Measurements from ENCODE around the gene CAMSAP1.

CAMSAP1 gene

GRCh38 chr9:135835131-135835530 lies 72.2 kb downstream of the CAMSAP1 start:
- Histone ChIP-seq H3K27me3 (ENCODE audit: insufficient read depth, insufficient read length) (no peaks in the 10 kb centered on the region), H3K4me3 (ENCODE audit: insufficient read length, low read depth) (no peak overlapping the region), H3K9me3 (ENCODE audit: insufficient read depth, low read length) (no peaks in the 10 kb centered on the region), H3K36me3 (ENCODE audit: insufficient read depth, insufficient read length, low read length) (peaks cover 30% of the 10 kb centered on the region), H3K4me1 (ENCODE audit: insufficient read depth, insufficient read length) (peaks cover 5% of the 10 kb centered on the region), H3K9ac (ENCODE audit: insufficient read length, low read depth) (no peak overlapping the region)
- TF ChIP-seq YY1 (IDR thresholded peaks at IDR 0.05; ENCODE audit: insufficient read depth, insufficient read length), result no peak
- TF ChIP-seq SUZ12 (IDR thresholded peaks at IDR 0.05; ENCODE audit: extremely low read depth, insufficient read depth, insufficient read length), result no peak
- no peak for TF ChIP-seq ZNF274 (IDR thresholded peaks at IDR 0.05; ENCODE audit: low read depth, low read length)
- no peak for DNase-seq (ENCODE audit: low read depth, low spot score)

GRCh38 chr9:135833864-135834263 lies 73.5 kb downstream of the CAMSAP1 start:
- peaks cover 6% of the 10 kb centered on the region; the same call in 1 of the 2 replicates for H3K9me3 ChIP-seq (ENCODE audit: insufficient read depth, low read length)
- peaks cover 20% of the 10 kb centered on the region for H3K36me3 ChIP-seq (ENCODE audit: insufficient read depth, insufficient read length, low read length)
- H3K27me3 ChIP-seq (ENCODE audit: insufficient read depth, insufficient read length), result no peaks in the 10 kb centered on the region
- no peak for DNase-seq (ENCODE audit: low read depth, low spot score)
- H3K9ac ChIP-seq (ENCODE audit: insufficient read length, low read depth), result no peak overlapping the region
- H3K4me3 ChIP-seq (ENCODE audit: insufficient read length, low read depth), result no peak overlapping the region
- H3K4me1 ChIP-seq (ENCODE audit: insufficient read depth, insufficient read length), result no peaks in the 10 kb centered on the region
- TF ChIP-seq ZNF274 (IDR thresholded peaks at IDR 0.05; ENCODE audit: low read depth, low read length), result no peak
- no peak for TF ChIP-seq YY1 (IDR thresholded peaks at IDR 0.05; ENCODE audit: insufficient read depth, insufficient read length)
- no peak for TF ChIP-seq SUZ12 (IDR thresholded peaks at IDR 0.05; ENCODE audit: extremely low read depth, insufficient read depth, insufficient read length)

GRCh38 chr9:135830496-135830895 lies 76.8 kb downstream of the CAMSAP1 start:
- peaks cover 13% of the 10 kb centered on the region; the same call in 1 of the 2 replicates for H3K9me3 ChIP-seq (ENCODE audit: insufficient read depth, low read length)
- no peak for DNase-seq (ENCODE audit: low read depth, low spot score)
- no peaks in the 10 kb centered on the region for H3K27me3 ChIP-seq (ENCODE audit: insufficient read depth, insufficient read length)
- H3K36me3 ChIP-seq (ENCODE audit: insufficient read depth, insufficient read length, low read length), result peaks cover 39% of the 10 kb centered on the region
- no peak overlapping the region for H3K9ac ChIP-seq (ENCODE audit: insufficient read length, low read depth)
- H3K4me3 ChIP-seq (ENCODE audit: insufficient read length, low read depth), result no peak overlapping the region
- peaks cover 3% of the 10 kb centered on the region for H3K4me1 ChIP-seq (ENCODE audit: insufficient read depth, insufficient read length)
- TF ChIP-seq ZNF274 (IDR thresholded peaks at IDR 0.05; ENCODE audit: low read depth, low read length) (no peak), SUZ12 (IDR thresholded peaks at IDR 0.05; ENCODE audit: extremely low read depth, insufficient read depth, insufficient read length) (no peak), YY1 (IDR thresholded peaks at IDR 0.05; ENCODE audit: insufficient read depth, insufficient read length) (no peak)

- TF ChIP-seq SUZ12 (IDR thresholded peaks at IDR 0.05; ENCODE audit: extremely low read depth, insufficient read depth, insufficient read length) (no peak), YY1 (IDR thresholded peaks at IDR 0.05; ENCODE audit: insufficient read depth, insufficient read length) (no peak), ZNF274 (IDR thresholded peaks at IDR 0.05; ENCODE audit: low read depth, low read length) (no peak)
- H3K9me3 ChIP-seq (ENCODE audit: insufficient read depth, low read length), result peaks cover 13% of the 10 kb centered on the region; the same call in 1 of the 2 replicates
- no peak for DNase-seq (ENCODE audit: low read depth, low spot score)
- H3K36me3 ChIP-seq (ENCODE audit: insufficient read depth, insufficient read length, low read length), result peaks cover 34% of the 10 kb centered on the region
- H3K27me3 ChIP-seq (ENCODE audit: insufficient read depth, insufficient read length), result no peaks in the 10 kb centered on the region
- H3K4me3 ChIP-seq (ENCODE audit: insufficient read length, low read depth), result no peak overlapping the region
- no peak overlapping the region for H3K9ac ChIP-seq (ENCODE audit: insufficient read length, low read depth)
- peaks cover 3% of the 10 kb centered on the region for H3K4me1 ChIP-seq (ENCODE audit: insufficient read depth, insufficient read length)
Measured at GRCh38 chr9:135828656-135829055, 78.7 kb downstream of the CAMSAP1 start.

GRCh38 chr9:135827866-135828580 lies 79.3 kb downstream of the CAMSAP1 start:
- no peak for TF ChIP-seq SUZ12 (IDR thresholded peaks at IDR 0.05; ENCODE audit: extremely low read depth, insufficient read depth, insufficient read length)
- TF ChIP-seq YY1 (IDR thresholded peaks at IDR 0.05; ENCODE audit: insufficient read depth, insufficient read length), result no peak
- no peak for TF ChIP-seq ZNF274 (IDR thresholded peaks at IDR 0.05; ENCODE audit: low read depth, low read length)
- peaks cover 41% of the 10 kb centered on the region for H3K36me3 ChIP-seq (ENCODE audit: insufficient read depth, insufficient read length, low read length)
- peaks cover 13% of the 10 kb centered on the region; the same call in 1 of the 2 replicates for H3K9me3 ChIP-seq (ENCODE audit: insufficient read depth, low read length)

GRCh38 chr9:135827301-135827700 lies 80.0 kb downstream of the CAMSAP1 start:
- peaks cover 13% of the 10 kb centered on the region; the same call in 1 of the 2 replicates for H3K9me3 ChIP-seq (ENCODE audit: insufficient read depth, low read length)
- DNase-seq (ENCODE audit: low read depth, low spot score), result no peak
- H3K36me3 ChIP-seq (ENCODE audit: insufficient read depth, insufficient read length, low read length), result peaks cover 48% of the 10 kb centered on the region
- peaks cover 3% of the 10 kb centered on the region for H3K4me1 ChIP-seq (ENCODE audit: insufficient read depth, insufficient read length)
- no peaks in the 10 kb centered on the region for H3K27me3 ChIP-seq (ENCODE audit: insufficient read depth, insufficient read length)
- TF ChIP-seq YY1 (IDR thresholded peaks at IDR 0.05; ENCODE audit: insufficient read depth, insufficient read length), result no peak
- no peak for TF ChIP-seq SUZ12 (IDR thresholded peaks at IDR 0.05; ENCODE audit: extremely low read depth, insufficient read depth, insufficient read length)
- no peak for TF ChIP-seq ZNF274 (IDR thresholded peaks at IDR 0.05; ENCODE audit: low read depth, low read length)
- no peak overlapping the region for H3K4me3 ChIP-seq (ENCODE audit: insufficient read length, low read depth)
- H3K9ac ChIP-seq (ENCODE audit: insufficient read length, low read depth), result no peak overlapping the region

More at GRCh38 chr9:135827866-135828580, 79.3 kb downstream of the CAMSAP1 start:
- H3K9ac ChIP-seq (ENCODE audit: insufficient read length, low read depth), result no peak overlapping the region
- H3K4me3 ChIP-seq (ENCODE audit: insufficient read length, low read depth), result no peak overlapping the region
- H3K27me3 ChIP-seq (ENCODE audit: insufficient read depth, insufficient read length), result no peaks in the 10 kb centered on the region
- DNase-seq (ENCODE audit: low read depth, low spot score), result no peak
- peaks cover 3% of the 10 kb centered on the region for H3K4me1 ChIP-seq (ENCODE audit: insufficient read depth, insufficient read length)

- Histone ChIP-seq H3K9ac (ENCODE audit: insufficient read length, low read depth) (no peak overlapping the region), H3K4me1 (ENCODE audit: insufficient read depth, insufficient read length) (peaks cover 3% of the 10 kb centered on the region), H3K9me3 (ENCODE audit: insufficient read depth, low read length) (peaks cover 13% of the 10 kb centered on the region; the same call in 1 of the 2 replicates), H3K4me3 (ENCODE audit: insufficient read length, low read depth) (no peak overlapping the region), H3K36me3 (ENCODE audit: insufficient read depth, insufficient read length, low read length) (peaks cover 59% of the 10 kb centered on the region), H3K27me3 (ENCODE audit: insufficient read depth, insufficient read length) (no peaks in the 10 kb centered on the region)
- no peak for TF ChIP-seq SUZ12 (IDR thresholded peaks at IDR 0.05; ENCODE audit: extremely low read depth, insufficient read depth, insufficient read length)
- no peak for TF ChIP-seq YY1 (IDR thresholded peaks at IDR 0.05; ENCODE audit: insufficient read depth, insufficient read length)
- TF ChIP-seq ZNF274 (IDR thresholded peaks at IDR 0.05; ENCODE audit: low read depth, low read length), result no peak
- DNase-seq (ENCODE audit: low read depth, low spot score), result no peak
Measured at GRCh38 chr9:135826188-135826545, 81.2 kb downstream of the CAMSAP1 start.
